ENCODE results near the gene ARHGEF19. TPM values are rescaled to one million over a fixed set of nuclear protein-coding genes. Genes with fewer than 3 reads are reported as not detected.

The ARHGEF19 gene
- total RNA-seq, 1 experiment from 2014 or later, result 21.1 TPM

- no peak overlapping the region for H2BK20ac ChIP-seq (ENCODE audit: low read depth, low read length, poor library complexity, severe bottlenecking)
- no peak overlapping the region for H4K5ac ChIP-seq (ENCODE audit: insufficient read length, low read depth, low read length)
- peaks cover 28 to 41% of the 10 kb centered on the region in 2 experiments for H3K4me1 Mint-ChIP-seq
- H3K79me1 ChIP-seq (ENCODE audit: insufficient read depth, low read depth, low read length, poor library complexity, severe bottlenecking), result no peaks in the 10 kb centered on the region
- no peak for DNase-seq
- H3K27ac Mint-ChIP-seq, result no peak overlapping the region
- no peak overlapping the region for H3K9ac ChIP-seq (ENCODE audit: extremely low read depth, insufficient read length, low read length)
- no peak overlapping the region for H2BK120ac ChIP-seq (ENCODE audit: low read depth, low read length, poor library complexity, severe bottlenecking)
- H3K27me3 ChIP-seq (ENCODE audit: insufficient read depth, low read length), result no peaks in the 10 kb centered on the region
- H2BK5ac ChIP-seq (ENCODE audit: insufficient read length, low read length), result no peak overlapping the region
- H2BK12ac ChIP-seq (ENCODE audit: insufficient read length, low read depth, low read length), result no peak overlapping the region
- no peak overlapping the region for H3K18ac ChIP-seq (ENCODE audit: insufficient read length, low read depth, low read length)
- H3K23me2 ChIP-seq (ENCODE audit: insufficient read length, low read depth, low read length, poor library complexity, severe bottlenecking), result no peaks in the 10 kb centered on the region
- no peaks in the 10 kb centered on the region for H3K36me3 Mint-ChIP-seq (ENCODE audit: insufficient read depth in 1 of 3, low read depth in 3 of 3)
- H3K4me3 Mint-ChIP-seq, result no peak overlapping the region
- H2BK15ac ChIP-seq (ENCODE audit: low read depth, low read length), result no peak overlapping the region
- H3K9me3 ChIP-seq (ENCODE audit: control insufficient read depth, low read depth, low read length), result no peaks in the 10 kb centered on the region
- H3K4me1 ChIP-seq (ENCODE audit: insufficient read depth, low read length), result peaks cover 8% of the 10 kb centered on the region; the same call in 1 of the 2 replicates
- no peak overlapping the region for H3K4ac ChIP-seq (ENCODE audit: low read depth, low read length)
- no peak overlapping the region for H3K14ac ChIP-seq (ENCODE audit: insufficient read depth, low read length)
- no peaks in the 10 kb centered on the region for H4K20me1 ChIP-seq (ENCODE audit: control insufficient read depth, insufficient read depth, insufficient read length)
- H3K56ac ChIP-seq (ENCODE audit: insufficient read length, low read depth, low read length), result no peak overlapping the region
- no peak for TF ChIP-seq CTCF (conservative IDR thresholded peaks at IDR 0.05)
- no peaks in the 10 kb centered on the region for H3K79me2 ChIP-seq (ENCODE audit: insufficient read depth, low read length)
- no peak overlapping the region for H3K23ac ChIP-seq (ENCODE audit: insufficient read length, low read depth, low read length)
- no peak overlapping the region for H3T11ph ChIP-seq (ENCODE audit: low read length)
- no peaks in the 10 kb centered on the region for H3K9me3 Mint-ChIP-seq
- H4K91ac ChIP-seq (ENCODE audit: insufficient read length, low read depth, low read length), result no peak overlapping the region
- no peak overlapping the region for H3K27ac ChIP-seq (ENCODE audit: insufficient read length, low read depth, low read length)
- H2AFZ ChIP-seq (ENCODE audit: low read length), result no peak overlapping the region
- no peak overlapping the region for H3K4me2 ChIP-seq (ENCODE audit: insufficient read depth, insufficient read length, low read length)
- H2AK5ac ChIP-seq (ENCODE audit: insufficient read length, low read length), result no peak overlapping the region
- WGBS (ENCODE audit: extremely low coverage, insufficient read length, low lambda C conversion rate), result no CpG with 5 or more reads among the region's 3 CpGs
- no peak overlapping the region for H4K8ac ChIP-seq (replicated peaks; ENCODE audit: insufficient read length, low read depth, low read length)
- no peaks in the 10 kb centered on the region for H3K27me3 Mint-ChIP-seq (ENCODE audit: low read depth)
Observed at GRCh38 chr1:16170283-16170673, 42.2 kb downstream of the ARHGEF19 start.
